Left renal pelvis (tissue), 4 donors: Measurements from ENCODE around the gene ARHGAP22. TPM values are rescaled to one million over a fixed set of nuclear protein-coding genes. Genes with fewer than 3 reads are reported as not detected.
A peak's percentile ranks its signal among the peaks of the same experiment; 100 is the strongest.

Experiments used
- DNase-seq, 4 donors: peaks; one replicate each; pipeline ENCODE4 v3.0.0-alpha.2; 2013; ENCODE audit warnings: low read depth in 4 of 4, low spot score in 3 of 4
- polyA plus RNA-seq, 4 donors: library from polyadenylated mRNA; unstranded; fragments of 120-200 nt; gene quantifications; one replicate each; pipeline ENCODE4 v1.2.1, GENCODE V29; 2013; ENCODE audit not compliant: insufficient read length in 4 of 4

ARHGAP22 gene
- polyA plus RNA-seq, 4 donors, result 1.3 to 2.1 (median 2.0) TPM

DNA sequence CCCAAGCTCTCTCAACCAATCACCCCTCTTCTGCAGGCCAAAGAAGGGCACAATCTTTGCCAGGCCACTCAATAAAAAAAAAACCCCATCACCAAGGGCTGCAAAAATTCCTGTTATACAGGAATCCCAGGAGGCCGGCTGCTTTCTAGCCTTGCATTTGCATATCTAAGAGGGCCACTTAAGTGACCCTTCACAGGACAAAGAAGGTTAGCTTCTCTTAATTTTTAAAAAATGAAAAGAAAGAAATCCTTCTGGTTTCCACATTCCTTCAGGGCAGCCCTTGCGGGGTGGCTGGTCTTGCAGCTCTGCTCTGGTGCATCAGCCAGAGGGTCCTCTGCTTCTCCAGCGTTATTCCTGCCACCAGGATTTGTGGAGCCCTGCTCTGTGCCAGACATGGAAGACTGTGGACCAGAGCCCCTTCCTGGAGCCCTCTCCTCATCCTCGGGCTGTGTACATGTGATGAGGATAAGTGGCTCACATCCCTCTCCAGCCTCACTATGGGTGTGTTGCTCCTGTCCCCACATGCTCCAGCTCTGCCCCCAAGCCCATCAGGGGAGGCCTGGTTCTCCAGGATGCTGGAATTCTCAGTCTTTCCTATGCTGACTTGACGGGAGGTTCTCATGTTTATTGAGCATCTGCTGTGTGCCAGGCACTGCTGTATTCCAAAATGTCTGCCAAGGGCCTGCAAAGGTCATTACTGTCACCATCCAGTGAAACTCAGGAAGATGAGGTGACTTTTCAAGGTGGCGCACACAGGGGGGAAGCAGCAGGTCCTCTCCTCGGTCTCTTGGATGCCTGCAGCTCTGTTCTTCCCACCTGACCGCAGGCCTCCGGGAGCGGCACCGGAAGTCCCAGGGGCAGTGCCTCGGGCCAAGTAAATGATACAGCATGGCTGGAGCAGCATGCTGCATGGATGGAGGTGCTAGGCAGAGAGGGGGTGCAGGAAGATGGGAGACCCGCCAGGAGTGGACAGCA, 67.7 kb downstream of the ARHGAP22 start:
- DNase-seq, result no peak

GRCh38 chr10:48536156-48536500, 68.7 kb downstream of the ARHGAP22 start:
- no peak for DNase-seq

GRCh38 chr10:48535416-48536155, 69.3 kb downstream of the ARHGAP22 start:
- DNase-seq, result no peak

DNA sequence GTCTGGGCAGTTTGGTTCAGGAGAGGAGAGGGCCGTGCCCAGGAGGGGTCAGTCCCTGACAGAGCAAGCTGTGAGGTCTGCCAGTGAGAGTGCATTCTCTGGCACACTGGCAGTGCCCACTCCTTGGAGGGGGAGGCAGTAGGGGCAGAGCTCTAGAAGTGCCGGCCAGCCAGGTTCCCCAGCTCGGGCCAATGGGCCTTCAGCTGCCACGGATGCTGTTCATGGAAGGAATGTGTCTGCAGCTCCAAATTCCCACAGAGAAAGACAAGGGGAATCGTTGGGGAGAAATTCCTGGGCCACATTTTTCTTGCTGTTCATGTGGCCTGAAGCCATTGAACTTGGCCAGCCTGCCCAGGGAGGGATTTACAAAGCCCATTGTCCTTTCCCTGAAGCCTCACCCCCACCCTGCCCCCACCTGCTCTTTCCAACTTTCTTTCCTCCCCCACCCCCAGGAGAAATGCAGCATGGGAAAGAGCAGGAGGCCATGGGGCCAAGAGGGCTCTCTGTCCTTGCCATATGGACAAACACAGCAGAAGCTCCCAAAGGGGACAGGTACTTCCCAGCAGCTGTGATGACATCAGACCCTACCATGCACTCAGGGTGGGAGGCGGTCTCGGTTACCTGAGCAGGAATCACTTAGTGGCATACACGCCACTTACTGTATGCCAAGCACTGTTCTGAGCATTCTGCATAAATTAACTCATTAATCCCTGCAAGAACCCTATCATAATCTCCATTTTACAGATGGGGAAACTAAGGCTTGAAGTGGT, 70.7 kb downstream of the ARHGAP22 start:
- no peak for DNase-seq

DNA sequence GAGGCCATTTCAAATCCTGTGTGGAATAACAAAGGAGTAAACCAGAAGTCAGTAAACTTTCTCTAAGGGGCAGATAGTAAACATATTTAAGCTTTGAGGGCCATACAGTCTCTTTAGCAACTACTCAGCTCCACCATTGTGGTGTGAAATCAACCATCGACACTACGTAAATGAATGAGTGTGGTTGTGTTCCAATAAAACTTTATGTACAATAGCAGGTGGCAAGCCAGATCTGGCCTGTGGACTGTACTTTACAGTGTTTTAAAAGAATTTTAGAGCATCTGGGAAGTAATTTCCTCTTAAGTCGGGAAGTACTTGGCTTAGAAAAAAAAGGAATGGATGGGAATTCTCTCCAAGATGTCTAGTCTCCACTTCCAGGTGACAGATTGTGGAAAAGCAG, 71.3 kb downstream of the ARHGAP22 start:
- no peak for DNase-seq

DNA sequence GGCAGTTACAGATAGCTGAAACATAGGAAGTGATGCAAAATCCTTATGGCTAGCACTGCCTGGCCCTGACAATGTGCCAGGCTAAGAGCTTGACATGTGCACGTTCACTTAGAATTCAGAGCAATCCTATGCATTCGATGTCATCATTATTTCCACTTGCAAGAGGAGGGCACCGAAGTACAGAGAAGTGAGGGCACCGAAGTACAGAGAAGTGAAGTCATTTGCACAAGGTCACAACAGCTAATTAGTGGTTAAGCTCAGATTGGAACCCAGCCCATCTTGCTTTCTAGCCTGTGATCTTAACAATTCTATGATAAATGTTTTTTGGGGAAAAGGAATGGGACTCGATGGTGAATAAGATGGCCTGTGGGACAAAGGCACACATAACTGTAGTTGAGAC, 73.4 kb downstream of the ARHGAP22 start:
- DNase-seq, result no peak

DNA sequence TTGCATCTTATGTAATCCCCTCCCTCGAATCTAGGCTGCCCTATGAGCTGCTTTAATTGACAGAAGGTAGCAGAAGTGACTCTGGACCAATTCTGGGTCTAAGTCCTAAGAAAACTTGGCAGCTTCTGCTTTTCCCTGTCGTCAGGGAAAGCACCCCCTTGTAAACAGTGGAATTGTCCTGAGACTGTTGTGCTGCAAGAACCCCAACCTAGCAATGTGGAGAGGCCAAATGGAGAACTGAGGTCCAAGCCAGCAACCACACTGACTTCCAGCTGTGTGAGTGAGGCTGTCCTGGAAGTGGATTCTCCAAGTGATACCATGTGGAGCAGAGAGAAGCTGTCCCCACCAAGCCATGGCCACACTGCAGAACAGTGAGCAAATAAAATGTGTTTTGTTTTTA, 75.5 kb downstream of the ARHGAP22 start:
- no peak for DNase-seq

GRCh38 chr10:48527756-48528155, 77.1 kb downstream of the ARHGAP22 start:
- DNase-seq, result no peak

DNA sequence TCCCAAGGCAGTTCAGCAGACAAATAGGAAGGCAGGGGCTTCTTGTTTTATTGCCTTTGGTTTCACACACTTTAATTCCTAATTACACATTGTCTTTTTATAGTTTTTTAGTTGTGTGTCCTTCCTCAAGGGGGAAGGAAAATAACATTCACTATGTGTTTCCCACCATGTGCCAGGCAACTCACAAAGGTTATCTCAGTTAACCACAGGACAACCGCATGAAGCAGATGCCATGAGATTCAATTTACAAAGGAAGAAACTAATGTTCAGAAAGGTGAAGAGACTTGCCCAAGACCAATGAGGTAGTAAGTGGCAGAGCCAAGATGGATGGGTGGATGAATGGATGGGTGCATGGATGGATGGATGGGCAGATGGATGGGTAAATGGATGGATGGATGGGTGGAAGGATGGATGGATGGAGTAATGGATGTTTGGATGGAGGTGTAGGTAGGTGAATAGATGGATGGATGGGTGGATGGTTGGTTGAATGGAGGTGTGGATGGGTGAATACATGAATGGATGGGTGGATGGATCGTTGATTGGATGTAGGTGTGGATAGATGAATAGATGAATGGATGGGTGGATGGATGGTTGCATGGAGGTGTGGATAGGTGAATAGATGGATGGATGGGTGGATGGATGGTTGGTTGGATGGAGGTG, 77.9 kb downstream of the ARHGAP22 start:
- DNase-seq, result no peak

GRCh38 chr10:48526011-48526821, 78.7 kb downstream of the ARHGAP22 start:
- DNase-seq, result no peak

DNA sequence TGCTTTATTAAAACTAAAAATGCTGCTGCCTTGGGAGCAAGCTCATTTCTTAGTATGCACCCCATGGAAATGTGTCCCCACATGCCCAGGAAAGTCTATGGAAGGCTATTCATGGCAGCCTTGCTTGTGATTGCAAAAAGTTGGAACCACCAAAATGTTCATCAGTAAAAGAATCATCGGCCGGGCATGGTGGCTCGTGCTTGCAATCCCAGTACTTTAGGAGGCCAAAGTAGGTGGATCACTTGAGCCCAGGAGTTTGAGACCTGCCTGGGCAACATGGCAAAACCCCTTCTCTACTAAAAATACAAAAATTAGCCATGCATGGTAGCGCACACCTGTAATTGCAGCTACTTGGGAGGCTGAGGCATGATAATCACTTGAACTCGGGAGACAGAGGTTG, 79.8 kb downstream of the ARHGAP22 start:
- no peak for DNase-seq

DNA sequence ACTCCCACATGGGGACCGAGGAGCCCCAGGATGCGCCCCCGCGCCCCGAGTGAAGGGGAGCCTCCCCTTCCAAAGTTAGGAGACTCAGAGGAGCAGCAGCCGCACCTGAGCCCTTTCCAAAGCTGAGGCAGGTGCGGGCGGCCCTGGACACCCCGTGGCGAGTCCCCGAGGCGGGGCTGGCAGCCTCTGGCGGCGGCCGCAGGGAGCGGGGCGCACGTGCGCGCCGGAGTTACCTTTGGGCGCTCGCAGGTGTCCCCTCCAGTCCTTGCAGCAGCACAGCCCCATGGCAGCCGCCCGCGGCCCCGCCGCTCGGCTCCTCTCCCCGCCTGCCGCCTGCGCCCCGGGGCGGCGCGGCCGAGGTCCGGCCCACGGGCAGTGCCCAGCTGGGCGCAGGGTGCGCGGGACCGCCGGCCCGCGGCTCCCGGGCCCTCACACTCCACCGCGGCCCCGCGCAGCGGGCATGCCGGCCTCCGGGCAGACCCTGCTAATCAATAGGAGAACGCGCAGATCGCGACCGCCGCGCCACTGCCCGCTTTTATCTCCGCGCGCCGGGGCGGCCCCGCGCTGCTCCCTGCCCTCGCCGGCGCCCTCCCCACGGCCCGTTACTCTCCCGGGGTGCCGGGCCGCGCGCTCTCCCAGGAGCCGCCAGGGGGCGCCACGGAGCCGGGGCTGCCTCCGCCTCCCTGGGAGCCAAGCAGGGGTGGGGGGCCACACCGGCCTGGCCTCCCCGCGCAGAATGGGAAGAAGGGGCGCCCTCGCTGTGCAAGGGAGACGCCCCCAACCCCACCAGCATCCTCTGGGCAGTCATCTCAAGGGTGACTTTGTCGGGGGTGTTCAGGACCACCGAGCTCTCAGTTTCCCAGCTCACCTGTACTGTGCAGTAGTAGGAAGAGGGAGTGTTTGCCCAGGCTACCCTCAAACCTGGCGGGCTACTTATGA, 80.8 kb downstream of the ARHGAP22 start:
- no peak for DNase-seq

- peak in 3 of 4 donors; percentile 22 to 52 (median 45) for DNase-seq
Measured at GRCh38 chr10:48523212-48523819, 81.6 kb downstream of the ARHGAP22 start.

- DNase-seq, result no peak
Measured at GRCh38 chr10:48522011-48522765, 82.7 kb downstream of the ARHGAP22 start.

GRCh38 chr10:48520594-48520993, 84.3 kb downstream of the ARHGAP22 start:
- DNase-seq, result no peak

DNA sequence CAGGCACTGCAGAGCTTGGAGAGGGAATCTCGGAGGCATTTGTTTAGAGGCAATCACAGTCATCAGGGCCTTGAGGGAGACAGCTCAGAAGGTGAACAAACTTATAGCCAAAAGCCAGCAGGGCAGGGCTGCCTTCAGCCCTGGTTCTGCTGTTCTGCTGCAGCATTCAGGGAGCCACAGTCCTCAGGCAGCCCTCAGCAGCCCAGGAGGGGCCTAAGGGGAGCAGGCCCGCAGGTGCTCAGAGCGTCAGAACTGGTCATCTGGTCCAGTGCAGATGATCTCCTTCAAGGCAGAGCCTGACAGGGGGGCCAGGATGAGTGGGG, 84.7 kb downstream of the ARHGAP22 start:
- no peak for DNase-seq

GRCh38 chr10:48519481-48520183, 85.2 kb downstream of the ARHGAP22 start:
- DNase-seq, result no peak
